Bronchial epithelial cell (primary cell): Measurements from ENCODE around the gene NDUFA7. TPM values are rescaled to one million over a fixed set of nuclear protein-coding genes. Genes with fewer than 3 reads are reported as not detected.
"Not testable (repeated sequence)": the region's sequence is repeated elsewhere in the genome, so short reads cannot be mapped to it uniquely, and the experiment has no call there.

Experiments used
- DNase-seq: peaks from one replicate; pipeline ENCODE4 v3.0.0-alpha.2; 2010; ENCODE audit warnings: low read depth
- FAIRE-seq: peaks from 2 replicates; lab custom pipeline; 2011; peaks lifted over from hg19 to GRCh38; lab: Jason Lieb, UNC
- H3K27me3 ChIP-seq: 2 replicates; pipeline ENCODE4 v1.5.1; 2011; ENCODE audit warnings: low read length; ENCODE audit not compliant: control insufficient read depth, insufficient read depth
- H3K36me3 ChIP-seq: 2 replicates; pipeline ENCODE4 v1.5.1; 2011; ENCODE audit warnings: low read length; ENCODE audit not compliant: control insufficient read depth, insufficient read depth
- H3K4me3 ChIP-seq: 2 replicates; pipeline ENCODE4 v1.5.1; 2011; ENCODE audit warnings: mild to moderate bottlenecking, low read depth, low read length, control low read depth
- CTCF ChIP-seq: IDR thresholded peaks from 2 replicates; pipeline ENCODE4 v1.5.1; 2011; ENCODE audit warnings: mild to moderate bottlenecking, moderate library complexity, low read length, control low read depth, inconsistent platforms; ENCODE audit not compliant: insufficient read depth, severe bottlenecking
- total RNA-seq: library from RNA; depleted of rRNA; stranded (reverse); fragments of >200 nt; gene quantifications from 2 replicates; pipeline ENCODE4 v1.2.1, GENCODE V29; 2014

Gene NDUFA7
- total RNA-seq, 1 donor from 2014 or later: 14.7 TPM

GRCh38 chr19:8269724-8270123 is 51.5 kb downstream of the NDUFA7 start:
- H3K4me3 ChIP-seq: no peak overlapping the region
- H3K36me3 ChIP-seq: no peaks in the 10 kb centered on the region
- no peak for TF ChIP-seq CTCF
- H3K27me3 ChIP-seq: no peaks in the 10 kb centered on the region
- FAIRE-seq: no peak
- no peak for DNase-seq

- TF ChIP-seq CTCF: no peak
- FAIRE-seq (no peak), DNase-seq (no peak)
- Histone ChIP-seq H3K27me3 (no peaks in the 10 kb centered on the region), H3K36me3 (no peaks in the 10 kb centered on the region), H3K4me3 (no peak overlapping the region)
Measured at GRCh38 chr19:8265872-8266271, 55.3 kb downstream of the NDUFA7 start.

GRCh38 chr19:8264248-8264647 is 56.9 kb downstream of the NDUFA7 start:
- H3K27me3 ChIP-seq, FAIRE-seq, DNase-seq, H3K36me3 ChIP-seq, H3K4me3 ChIP-seq: not testable (repeated sequence)

- TF ChIP-seq CTCF: no peak
- DNase-seq: no peak
Measured at GRCh38 chr19:8262431-8262830, 58.7 kb downstream of the NDUFA7 start.

GRCh38 chr19:8261881-8262280 is 59.3 kb downstream of the NDUFA7 start:
- no peak for TF ChIP-seq CTCF
- H3K27me3 ChIP-seq: no peaks in the 10 kb centered on the region
- FAIRE-seq (no peak), DNase-seq (no peak)
- H3K4me3 ChIP-seq: no peak overlapping the region
- H3K36me3 ChIP-seq: no peaks in the 10 kb centered on the region

More at GRCh38 chr19:8262431-8262830, 58.7 kb downstream of the NDUFA7 start:
- H3K27me3 ChIP-seq: no peaks in the 10 kb centered on the region
- H3K36me3 ChIP-seq: no peaks in the 10 kb centered on the region
- H3K4me3 ChIP-seq: no peak overlapping the region
- no peak for FAIRE-seq

GRCh38 chr19:8261347-8261746 is 59.8 kb downstream of the NDUFA7 start:
- Histone ChIP-seq H3K27me3 (no peaks in the 10 kb centered on the region), H3K36me3 (no peaks in the 10 kb centered on the region), H3K4me3 (no peak overlapping the region)
- TF ChIP-seq CTCF: no peak
- no peak for DNase-seq
- no peak for FAIRE-seq

Other genes with a start within 250 kb of the NDUFA7 start
- gene FBN3, start 171.8 kb downstream of the NDUFA7 start, total RNA-seq: not detected in 2 replicates
- gene CERS4, start 112.0 kb downstream of the NDUFA7 start, total RNA-seq: 2.1 and 7.4 TPM in 2 replicates
- 4.0 and 14.0 TPM in 2 replicates for gene CD320, start 13.0 kb downstream of the NDUFA7 start, total RNA-seq
- gene RPS28, start 121 bp upstream of the NDUFA7 start, total RNA-seq: 279 and 911 TPM in 2 replicates
- gene KANK3, start 21.9 kb upstream of the NDUFA7 start, total RNA-seq: 0.64 and 2.4 TPM in 2 replicates
- 3.2 and 5.1 TPM in 2 replicates for gene ANGPTL4, start 42.8 kb upstream of the NDUFA7 start, total RNA-seq
- gene RAB11B, start 69.0 kb upstream of the NDUFA7 start, total RNA-seq: 21.1 and 50.4 TPM in 2 replicates
- gene MARCHF2, start 91.9 kb upstream of the NDUFA7 start, total RNA-seq: 70.5 and 84.0 TPM in 2 replicates
- 53.4 and 62.0 TPM in 2 replicates for gene HNRNPM, start 123.6 kb upstream of the NDUFA7 start, total RNA-seq
- gene PRAM1, start 181.3 kb upstream of the NDUFA7 start, total RNA-seq: not detected in 2 replicates
- 2.2 and 3.4 TPM in 2 replicates for gene ZNF414, start 192.8 kb upstream of the NDUFA7 start, total RNA-seq